B cell (primary cell): ENCODE measurements around the gene SEC16B. TPM values are rescaled to one million over a fixed set of nuclear protein-coding genes. Genes with fewer than 3 reads are reported as not detected.

Experiments used
- ATAC-seq: fragments of 200-7000 bp; cut with Tn5 transposase; one replicate; pipeline ENCODE4 v1.10.0; 2021; ENCODE audit warnings: low read depth, mild to moderate bottlenecking, moderate number of reproducible peaks, moderate library complexity
- CTCF ChIA-PET: fragments of 350-600 bp; sonication (Branson Sonifier 250); formaldehyde crosslinking; loops from one replicate; lab custom pipeline; 2021; ENCODE audit warnings: antibody characterized with exemption, inconsistent platforms; lab: Charles Lee
- POLR2A ChIA-PET: fragments of 350-600 bp; sonication (Branson Sonifier 250); formaldehyde crosslinking; loops from one replicate; lab custom pipeline; 2021; ENCODE audit warnings: antibody characterized with exemption; lab: Charles Lee
- DNase-seq: peaks from one replicate; pipeline ENCODE4 v3.0.0; 2013
- H2AFZ ChIP-seq: 2 replicates; pipeline ENCODE4 v1.6.1; 2012; ENCODE audit warnings: mild to moderate bottlenecking, low read depth, low read length; ENCODE audit not compliant: insufficient read depth, poor library complexity, severe bottlenecking
- H3K27ac ChIP-seq, 2 donors: 1 replicate in 1 of 2; 2 replicates in 1 of 2; pipeline ENCODE4 v1.5.1; 2012 to 2013; ENCODE audit warnings: low read length in 2 of 2, mild to moderate bottlenecking in 2 of 2, moderate library complexity in 1 of 2
- H3K27me3 ChIP-seq, 4 experiments: fragments of 200-600 bp in 1 of 4; sonication (generic) in 1 of 4; replicated peaks in 1 of 4; 1 replicate in 2 of 4; 2 replicates in 2 of 4; pipeline versions ENCODE4 v1.6.1 to v1.7.0; 2013 to 2016; ENCODE audit warnings: low read length in 3 of 4, mild to moderate bottlenecking in 2 of 4, mixed read lengths in 1 of 4, moderate library complexity in 1 of 4; ENCODE audit not compliant: insufficient read depth in 4 of 4, control insufficient read depth in 3 of 4; ENCODE audit errors: control extremely low read depth in 1 of 4
- H3K36me3 ChIP-seq, 2 experiments: replicated peaks in 1 of 2; 1 replicate in 1 of 2; 2 replicates in 1 of 2; pipeline versions ENCODE4 v1.6.1 to v1.7.1; 2013; ENCODE audit warnings: low read length in 1 of 2; ENCODE audit not compliant: insufficient read depth in 2 of 2, control insufficient read depth in 1 of 2; ENCODE audit errors: control extremely low read depth in 1 of 2, extremely low read depth in 1 of 2
- H3K4me1 ChIP-seq, 2 donors: fragments of 200-600 bp in 1 of 2; sonication (generic) in 1 of 2; 1 replicate in 1 of 2; 2 replicates in 1 of 2; pipeline versions ENCODE4 v1.5.1 to v1.6.1; 2013 to 2017; ENCODE audit warnings: low read length in 2 of 2; ENCODE audit not compliant: control insufficient read depth in 2 of 2, insufficient read depth in 2 of 2
- H3K4me2 ChIP-seq: replicated peaks from 2 replicates; pipeline ENCODE3; 2012; ENCODE audit warnings: mild to moderate bottlenecking, low read depth, low read length; ENCODE audit not compliant: poor library complexity, severe bottlenecking
- H3K4me3 ChIP-seq, 5 experiments: fragments of 200-600 bp in 1 of 5; sonication (generic) in 1 of 5; 1 replicate in 3 of 5; 2 replicates in 2 of 5; pipeline versions ENCODE4 v1.5.1 to v1.7.0; 2011 to 2016; ENCODE audit warnings: low read length in 4 of 5, mild to moderate bottlenecking in 4 of 5, low read depth in 2 of 5, control low read depth in 1 of 5, moderate library complexity in 1 of 5; ENCODE audit not compliant: insufficient read depth in 1 of 5; ENCODE audit errors: control extremely low read depth in 1 of 5, extremely low read depth in 1 of 5
- H3K79me2 ChIP-seq: fragments of 200-600 bp; sonication (generic); one replicate; pipeline ENCODE4 v1.6.0; 2016; ENCODE audit warnings: low read length; ENCODE audit not compliant: control insufficient read depth, insufficient read depth
- H3K9ac ChIP-seq: fragments of 200-600 bp; sonication (generic); 2 replicates; pipeline ENCODE4 v1.6.1; 2017; ENCODE audit warnings: mild to moderate bottlenecking, low read length, moderate library complexity
- H3K9me3 ChIP-seq, 3 donors: one replicate each; pipeline versions ENCODE4 v1.6.1 to v1.7.1; 2013; ENCODE audit warnings: low read length in 2 of 3; ENCODE audit not compliant: control insufficient read depth in 2 of 3, insufficient read depth in 1 of 3; ENCODE audit errors: control extremely low read depth in 1 of 3
- H4K20me1 ChIP-seq: 2 replicates; pipeline ENCODE4 v1.6.0; 2012; ENCODE audit warnings: mild to moderate bottlenecking, low read length; ENCODE audit not compliant: insufficient read depth, control insufficient read depth, poor library complexity, severe bottlenecking
- H3K27ac Mint-ChIP-seq: one replicate; pipeline ENCODE4 v1.8.0; 2021; ENCODE audit warnings: mixed read lengths
- H3K27me3 Mint-ChIP-seq: one replicate; pipeline ENCODE4 v1.8.0; 2021; ENCODE audit warnings: mixed read lengths
- H3K4me1 Mint-ChIP-seq: one replicate; pipeline ENCODE4 v1.8.0; 2021; ENCODE audit warnings: mixed read lengths
- H3K4me3 Mint-ChIP-seq: one replicate; pipeline ENCODE4 v1.8.0; 2021; ENCODE audit warnings: mixed read lengths
- H3K9me3 Mint-ChIP-seq: one replicate; pipeline ENCODE4 v1.8.0; 2022; ENCODE audit warnings: mixed read lengths; ENCODE audit not compliant: insufficient read depth
- EZH2 ChIP-seq: IDR thresholded peaks from 2 replicates; pipeline ENCODE4 v1.6.1; 2012; ENCODE audit warnings: borderline replicate concordance, low read depth, mild to moderate bottlenecking, moderate library complexity, low read length; ENCODE audit not compliant: insufficient read depth, poor library complexity, severe bottlenecking
- WGBS: methylation state at CpG from one replicate; pipeline ENCODE4 v1.1.5; 2013; ENCODE audit warnings: missing lambda C conversion rate; ENCODE audit not compliant: insufficient coverage; 5-methylcytosine and 5-hydroxymethylcytosine counted together
- intact Hi-C: fragments of 100-400 bp; cut with micrococcal nuclease; formaldehyde crosslinking; loops from one replicate; pipeline ENCODE4 v1.10.0; 2022
- polyA plus RNA-seq: library from polyadenylated mRNA; depleted of rRNA; stranded (reverse); fragments of >200 nt; gene quantifications from 2 replicates; pipeline ENCODE4 v1.2.3, GENCODE V29; 2012
- total RNA-seq, 2 donors: library from RNA; stranded (reverse); fragments of 120-200 nt in 1 of 2; gene quantifications; 1 replicate in 1 of 2; 2 replicates in 1 of 2; pipeline versions ENCODE4 v1.2.3 to v1.2.4, GENCODE V29; 2013 to 2022
- TF ChIP-seq, protein P1 (sequence below): fragments of 200-600 bp; IDR thresholded peaks from one replicate; pipeline ENCODE4 v1.8.0; 2022; ENCODE audit warnings: antibody characterized with exemption, mild to moderate bottlenecking

SEC16B gene
- total and polyA plus RNA-seq, 2 donors (not counting 1 experiment from before 2014, with no cell fraction given) = 0.03 to 0.10 TPM

DNA sequence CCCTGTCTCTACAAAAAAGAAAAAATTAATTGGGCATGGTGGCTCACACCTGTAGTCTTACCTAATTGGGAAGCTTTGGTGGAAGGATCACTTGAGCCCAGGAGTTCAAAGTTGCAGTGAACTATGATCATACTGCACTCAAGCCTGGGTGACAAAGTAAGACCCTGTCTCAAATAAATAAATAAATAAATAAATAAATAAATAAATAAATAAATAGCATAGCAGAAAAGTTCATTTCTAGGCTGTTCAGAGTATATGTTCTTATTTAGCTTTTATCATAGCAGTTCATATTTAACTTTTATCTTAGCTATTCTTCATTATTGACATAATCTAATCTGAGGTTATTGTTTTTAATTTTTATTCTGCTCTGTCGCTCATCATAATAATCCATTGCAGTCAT lies 8.7 kb upstream of the SEC16B start:
- H3K9me3 Mint-ChIP-seq = no peaks in the 10 kb centered on the region
- Histone ChIP-seq H3K9me3 (no peaks in the 10 kb centered on the region), H3K4me1 (no peaks in the 10 kb centered on the region), H3K4me2 (no peak overlapping the region), H3K27me3 (peaks cover 0 to 9% (median 0%) of the 10 kb centered on the region in 4 experiments), H4K20me1 (no peaks in the 10 kb centered on the region), H3K4me3 (no peak overlapping the region), H3K9ac (no peak overlapping the region), H3K79me2 (no peaks in the 10 kb centered on the region), H2AFZ (no peak overlapping the region), H3K27ac (no peak overlapping the region), H3K36me3 (no peaks in the 10 kb centered on the region)
- CTCF ChIA-PET = no interaction called here
- WGBS = no CpG with 5 or more reads among the region's 1 CpG
- intact Hi-C loops = no loop called here
- no peak for TF ChIP-seq EZH2
- TF ChIP-seq, protein P1, sequence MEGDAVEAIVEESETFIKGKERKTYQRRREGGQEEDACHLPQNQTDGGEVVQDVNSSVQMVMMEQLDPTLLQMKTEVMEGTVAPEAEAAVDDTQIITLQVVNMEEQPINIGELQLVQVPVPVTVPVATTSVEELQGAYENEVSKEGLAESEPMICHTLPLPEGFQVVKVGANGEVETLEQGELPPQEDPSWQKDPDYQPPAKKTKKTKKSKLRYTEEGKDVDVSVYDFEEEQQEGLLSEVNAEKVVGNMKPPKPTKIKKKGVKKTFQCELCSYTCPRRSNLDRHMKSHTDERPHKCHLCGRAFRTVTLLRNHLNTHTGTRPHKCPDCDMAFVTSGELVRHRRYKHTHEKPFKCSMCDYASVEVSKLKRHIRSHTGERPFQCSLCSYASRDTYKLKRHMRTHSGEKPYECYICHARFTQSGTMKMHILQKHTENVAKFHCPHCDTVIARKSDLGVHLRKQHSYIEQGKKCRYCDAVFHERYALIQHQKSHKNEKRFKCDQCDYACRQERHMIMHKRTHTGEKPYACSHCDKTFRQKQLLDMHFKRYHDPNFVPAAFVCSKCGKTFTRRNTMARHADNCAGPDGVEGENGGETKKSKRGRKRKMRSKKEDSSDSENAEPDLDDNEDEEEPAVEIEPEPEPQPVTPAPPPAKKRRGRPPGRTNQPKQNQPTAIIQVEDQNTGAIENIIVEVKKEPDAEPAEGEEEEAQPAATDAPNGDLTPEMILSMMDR = no peak
- peaks cover 20% of the 10 kb centered on the region for H3K27me3 Mint-ChIP-seq
- no peak for ATAC-seq
- no peak overlapping the region for H3K27ac Mint-ChIP-seq
- DNase-seq = no peak
- H3K4me3 Mint-ChIP-seq = no peak overlapping the region
- POLR2A ChIA-PET = no interaction called here
- no peaks in the 10 kb centered on the region for H3K4me1 Mint-ChIP-seq

DNA sequence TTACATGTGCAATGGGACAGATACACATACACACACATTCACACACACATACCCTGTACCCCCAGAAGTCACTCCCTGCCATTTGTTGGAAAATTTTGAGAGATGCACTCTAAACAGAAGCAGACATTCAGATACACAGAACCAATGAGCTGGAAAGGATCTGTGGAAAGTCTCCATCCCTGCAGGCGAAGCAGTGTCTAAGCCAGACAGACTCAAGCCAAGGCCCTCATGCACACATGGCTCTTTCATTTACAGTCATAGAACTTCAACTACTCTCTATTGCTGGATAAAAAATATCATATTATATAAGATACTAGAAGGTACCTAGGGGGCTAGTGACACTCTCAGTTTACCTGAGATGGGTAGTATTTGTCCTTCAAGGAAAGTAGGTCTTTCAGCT lies 7.3 kb upstream of the SEC16B start:
- no peaks in the 10 kb centered on the region for H3K79me2 ChIP-seq
- Mint-ChIP-seq H3K4me1 (no peaks in the 10 kb centered on the region), H3K27ac (no peak overlapping the region), H3K4me3 (no peak overlapping the region), H3K27me3 (peaks cover 20% of the 10 kb centered on the region), H3K9me3 (no peaks in the 10 kb centered on the region)
- POLR2A ChIA-PET = no interaction called here
- no CpG with 5 or more reads among the region's 1 CpG for WGBS
- H3K4me2 ChIP-seq = no peak overlapping the region
- H3K4me1 ChIP-seq = no peaks in the 10 kb centered on the region
- CTCF ChIA-PET = no interaction called here
- intact Hi-C loops = no loop called here
- H3K9me3 ChIP-seq = no peaks in the 10 kb centered on the region
- H3K4me3 ChIP-seq = no peak overlapping the region
- no peak for DNase-seq
- H3K9ac ChIP-seq = no peak overlapping the region
- H3K27ac ChIP-seq = no peak overlapping the region
- H3K27me3 ChIP-seq = peaks cover 0 to 9% (median 0%) of the 10 kb centered on the region in 4 experiments
- no peak for ATAC-seq
- TF ChIP-seq, protein P1 = no peak
- no peak for TF ChIP-seq EZH2
- H2AFZ ChIP-seq = no peak overlapping the region
- no peaks in the 10 kb centered on the region for H4K20me1 ChIP-seq
- H3K36me3 ChIP-seq = no peaks in the 10 kb centered on the region
